Hypothalamus (tissue), 51 donors: Measurements from ENCODE around the gene EIF1.

Experiments used
- DNase-seq, 51 donors: peaks; one replicate each; lab custom pipeline; 2025; lab: John Stamatoyannopoulos, UW

The EIF1 gene

GRCh38 chr17:41731836-41732235, 43.2 kb downstream of the EIF1 start:
- no peak for DNase-seq

- DNase-seq: peak in 2 of 51 donors; percentile 29 to 40
These were observed 44.9 kb downstream of the EIF1 start for GRCh38 chr17:41733348-41734138.

GRCh38 chr17:41734139-41734948, 45.7 kb downstream of the EIF1 start, which contains the start of gene HAP1:
HAP1 (minus strand) TSS chr17:41734643; CDS start chr17:41734634, 9 bp downstream.
- peak in 37 of 51 donors; percentile 11 to 75 (median 42) for DNase-seq

DNA sequence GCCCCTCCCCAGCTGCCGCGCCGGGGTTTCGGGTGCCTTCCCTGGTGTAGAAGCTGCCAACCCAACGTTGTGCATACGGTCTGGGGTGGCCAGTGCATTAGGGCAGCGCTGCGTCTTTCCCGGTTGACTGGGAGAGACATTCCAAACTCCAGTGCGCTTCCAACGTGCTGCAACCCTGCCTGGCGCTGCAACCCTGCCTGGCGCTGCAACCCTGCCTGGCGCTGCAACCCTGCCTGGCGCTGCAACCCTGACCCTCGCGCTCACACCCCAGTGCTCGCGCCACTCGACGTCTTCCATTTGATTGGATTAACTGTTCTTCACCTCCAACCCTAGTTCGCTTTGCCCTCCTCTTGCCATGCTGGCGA, 46.2 kb downstream of the EIF1 start:
- DNase-seq: peak in 2 of 51 donors; percentile 30 to 31

GRCh38 chr17:41735744-41736143, 47.1 kb downstream of the EIF1 start:
- DNase-seq: no peak

DNA sequence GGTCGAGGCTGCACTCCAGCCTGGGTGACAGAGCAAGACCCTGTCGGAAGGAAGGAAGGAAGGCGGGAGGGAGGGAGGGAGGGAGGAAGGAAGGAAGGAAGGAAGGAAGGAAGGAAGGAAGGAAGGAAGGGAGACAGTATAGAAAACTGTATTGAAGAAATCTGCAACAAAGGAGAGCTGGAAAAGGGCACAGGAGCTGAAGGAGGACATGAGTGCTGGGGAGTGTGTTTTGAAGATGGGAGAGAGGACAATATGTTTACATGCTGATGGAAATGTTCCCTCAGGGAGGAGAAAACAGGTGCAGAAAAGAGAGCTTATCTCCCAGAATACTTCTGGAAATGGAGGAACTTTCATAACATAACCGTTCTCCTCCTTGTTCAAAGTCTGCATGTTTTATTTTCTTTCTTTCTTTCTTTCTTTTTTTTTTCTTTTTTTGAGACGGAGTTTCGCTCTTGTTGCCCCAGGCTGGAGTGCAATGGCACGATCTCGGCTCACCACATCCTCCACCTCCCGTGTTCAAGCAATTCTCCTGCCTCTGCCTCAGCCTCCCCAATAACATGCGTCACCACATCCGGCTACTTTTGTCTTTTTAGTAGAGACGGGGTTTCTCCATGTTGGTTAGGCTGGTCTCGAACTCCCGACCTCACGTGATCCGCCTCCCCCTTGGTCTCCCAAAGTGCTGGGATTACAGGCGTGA, 48.4 kb downstream of the EIF1 start:
- DNase-seq: no peak

GRCh38 chr17:41737680-41738023, 49.0 kb downstream of the EIF1 start:
- DNase-seq: no peak

DNA sequence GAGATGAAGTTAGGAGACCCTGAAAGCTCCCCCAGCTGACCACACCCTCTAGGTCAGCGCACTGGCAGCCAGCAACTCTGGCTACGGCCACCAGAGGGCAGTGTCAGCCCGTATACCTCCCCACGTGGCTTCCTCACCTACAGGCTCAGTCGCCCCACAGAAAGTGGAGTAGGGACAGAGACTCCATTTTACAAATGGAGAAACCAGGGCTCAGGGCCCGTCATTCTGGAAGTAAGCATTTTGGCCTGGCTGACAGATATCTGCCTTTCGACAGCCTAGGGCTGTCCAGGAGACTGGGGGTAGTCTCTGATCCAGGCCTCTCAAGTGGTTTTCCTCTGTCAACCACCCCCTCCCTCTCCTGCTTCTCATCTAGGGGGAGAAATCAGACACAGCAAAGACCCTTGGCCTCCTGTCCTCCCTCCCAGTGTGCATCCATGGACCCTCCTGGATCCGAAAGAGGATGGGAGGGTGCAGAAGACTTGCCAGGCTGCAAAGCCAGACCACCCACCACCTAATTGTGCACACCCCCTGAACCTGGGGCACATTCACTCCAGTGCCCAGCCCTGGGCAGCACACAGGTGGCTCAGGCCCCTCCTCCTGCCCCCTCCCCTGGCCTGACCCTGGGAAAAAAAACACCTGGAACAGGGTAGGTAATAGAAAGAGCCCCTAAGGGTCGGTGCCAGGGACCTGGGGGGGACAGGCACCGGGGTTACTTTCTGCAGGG, 49.6 kb downstream of the EIF1 start:
- peak in 48 of 51 donors; percentile 4 to 83 (median 62) for DNase-seq

- no peak for DNase-seq
These were observed 50.1 kb downstream of the EIF1 start for GRCh38 chr17:41738801-41739112.

DNA sequence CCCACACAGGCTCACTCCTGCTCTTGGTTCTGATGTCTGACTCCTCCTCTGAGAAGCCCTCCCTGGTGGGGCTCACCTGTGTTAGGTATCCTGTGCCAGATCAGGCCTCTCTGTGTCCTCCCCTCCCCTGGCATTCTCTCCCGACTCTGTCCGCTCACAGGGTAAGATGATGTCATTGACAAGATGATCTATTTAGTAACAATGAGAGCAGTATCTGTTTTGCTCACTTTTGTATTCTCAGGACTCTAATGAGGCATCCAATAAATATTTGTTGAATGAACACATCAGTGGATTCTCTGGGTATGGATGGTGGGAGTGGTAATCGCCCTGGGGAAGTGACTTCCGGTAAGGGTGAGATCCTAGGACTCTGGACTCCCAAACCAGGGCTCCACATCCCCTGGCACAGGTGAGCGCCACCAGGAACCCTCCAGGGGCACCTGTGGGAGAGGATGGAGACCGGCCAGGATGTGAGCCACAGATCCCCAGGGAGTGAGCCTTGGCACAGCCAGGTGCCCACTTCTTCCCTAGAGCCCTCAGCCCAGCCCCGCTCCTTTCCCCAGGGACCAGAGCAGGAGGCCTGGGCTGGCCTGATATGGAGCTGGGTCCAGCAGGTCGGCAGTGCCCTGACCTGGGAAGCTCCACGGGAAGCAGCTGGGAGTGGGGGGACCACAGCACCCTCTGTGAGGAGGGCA, 51.1 kb downstream of the EIF1 start:
- no peak for DNase-seq

DNA sequence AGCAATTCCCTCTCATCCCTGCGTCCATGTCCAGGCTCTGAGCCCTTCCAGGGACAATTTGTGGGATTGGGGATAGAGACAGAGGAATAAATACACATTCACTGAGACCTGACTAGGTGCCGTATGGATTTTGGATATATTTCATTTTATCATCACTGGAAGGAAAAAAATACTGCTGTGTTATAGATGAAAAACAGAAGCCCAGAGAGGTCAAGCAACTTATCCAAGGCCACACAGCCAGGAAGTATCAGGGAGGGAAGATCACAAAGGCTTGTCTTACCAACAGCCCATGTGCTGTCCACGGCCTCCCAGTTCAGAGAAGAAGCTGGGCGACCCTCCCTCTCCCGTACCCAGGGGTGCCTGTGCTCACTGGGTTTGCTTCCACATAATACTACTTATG, 51.8 kb downstream of the EIF1 start:
- DNase-seq: no peak

DNA sequence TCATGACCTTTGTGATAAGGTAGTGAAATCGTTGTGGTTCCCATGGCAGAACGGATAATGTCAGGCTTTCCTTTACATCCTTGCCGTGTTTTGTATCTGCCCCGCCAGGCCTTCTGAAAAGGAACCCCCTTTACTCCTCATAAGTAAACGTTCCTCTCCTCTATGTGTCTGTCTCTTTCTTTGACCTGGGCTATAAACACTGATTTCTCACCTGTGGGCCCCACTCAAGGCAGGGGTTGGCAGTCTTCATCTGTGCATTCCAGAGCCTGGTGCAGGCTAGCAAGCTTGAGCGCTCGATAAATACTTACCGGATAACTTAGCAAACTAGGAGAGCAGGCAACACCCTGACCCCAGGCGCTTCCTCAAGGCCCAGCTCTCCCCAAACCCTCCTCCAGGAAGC, 53.0 kb downstream of the EIF1 start:
- no peak for DNase-seq
